ENCODE measurements around the gene EML6. TPM values are rescaled to one million over a fixed set of nuclear protein-coding genes. Genes with fewer than 3 reads are reported as not detected.

EML6 gene
- total and polyA plus RNA-seq, 5 donors from 2014 or later = 0.06 to 0.59 (median 0.33) TPM; not detected in 1

DNA sequence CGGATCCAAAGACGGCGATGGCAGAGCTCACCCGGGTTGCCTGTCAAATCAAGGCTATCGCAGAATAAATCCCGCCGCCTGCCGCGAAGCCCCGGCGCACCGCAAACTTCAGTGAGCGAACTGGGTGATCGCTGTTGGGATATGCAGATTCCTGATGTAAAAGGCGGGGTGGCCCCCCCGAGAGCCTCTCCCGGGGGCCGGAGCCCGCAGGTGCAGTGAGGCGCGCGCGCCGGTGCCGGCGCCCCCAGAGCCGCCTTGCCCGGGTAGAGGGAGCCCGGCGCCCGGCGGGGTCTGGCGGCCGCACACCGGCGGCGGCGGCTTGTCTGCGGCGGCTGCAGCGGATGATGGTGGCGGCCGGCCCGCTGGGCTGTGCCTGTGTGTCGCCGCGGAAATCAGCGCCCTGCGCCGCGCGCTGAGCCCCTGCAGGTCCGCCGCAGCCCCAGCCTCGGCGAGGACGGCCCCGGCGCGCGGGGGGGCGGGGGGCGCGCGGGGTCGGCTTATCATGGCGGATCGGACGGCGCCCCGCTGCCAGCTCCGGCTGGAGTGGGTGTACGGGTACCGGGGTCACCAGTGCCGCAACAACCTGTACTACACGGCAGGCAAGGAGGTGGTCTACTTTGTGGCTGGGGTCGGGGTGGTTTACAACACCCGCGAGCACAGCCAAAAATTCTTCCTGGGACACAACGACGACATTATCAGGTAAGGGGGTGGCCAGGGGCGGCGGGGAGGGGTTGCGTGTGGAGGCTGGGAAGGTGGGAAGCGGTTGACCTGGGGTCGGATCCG, 1.3 kb downstream of the EML6 start:
- Histone ChIP-seq H3K27ac (ENCODE audit: insufficient read depth, low read length, poor library complexity, severe bottlenecking) (no peak overlapping the region), H3K4me3 (ENCODE audit: low read depth, low read length) (peak overlapping the region; percentile 94), H3K27me3 (ENCODE audit: control insufficient read depth, insufficient read depth, low read length) (peaks cover 29% of the 10 kb centered on the region), H3K9me3 (ENCODE audit: control insufficient read depth in 2 of 2, low read length in 2 of 2) (no peaks in the 10 kb centered on the region), H3K4me1 (ENCODE audit: control insufficient read depth, insufficient read depth, low read length, poor library complexity, severe bottlenecking) (peaks cover 22% of the 10 kb centered on the region), H3K36me3 (ENCODE audit: control insufficient read depth, insufficient read depth, low read length) (no peaks in the 10 kb centered on the region)
- Mint-ChIP-seq H3K27me3 (peaks cover 54% of the 10 kb centered on the region), H3K36me3 (no peaks in the 10 kb centered on the region), H3K4me1 (peaks cover 4 to 21% (median 11%) of the 10 kb centered on the region in 4 donors), H3K9me3 (peaks cover 0 to 2% (median 0%) of the 10 kb centered on the region in 7 donors), H3K4me3 (peak overlapping the region; percentile 89 to 97 (median 92)), H3K27ac (peak overlapping the region in 2 of 3 donors; percentile 5 to 86)
- DNase-seq (peak; percentile 27 to 43 (median 38)), ATAC-seq (ENCODE audit: low read depth in 2 of 2) (no peak)

DNA sequence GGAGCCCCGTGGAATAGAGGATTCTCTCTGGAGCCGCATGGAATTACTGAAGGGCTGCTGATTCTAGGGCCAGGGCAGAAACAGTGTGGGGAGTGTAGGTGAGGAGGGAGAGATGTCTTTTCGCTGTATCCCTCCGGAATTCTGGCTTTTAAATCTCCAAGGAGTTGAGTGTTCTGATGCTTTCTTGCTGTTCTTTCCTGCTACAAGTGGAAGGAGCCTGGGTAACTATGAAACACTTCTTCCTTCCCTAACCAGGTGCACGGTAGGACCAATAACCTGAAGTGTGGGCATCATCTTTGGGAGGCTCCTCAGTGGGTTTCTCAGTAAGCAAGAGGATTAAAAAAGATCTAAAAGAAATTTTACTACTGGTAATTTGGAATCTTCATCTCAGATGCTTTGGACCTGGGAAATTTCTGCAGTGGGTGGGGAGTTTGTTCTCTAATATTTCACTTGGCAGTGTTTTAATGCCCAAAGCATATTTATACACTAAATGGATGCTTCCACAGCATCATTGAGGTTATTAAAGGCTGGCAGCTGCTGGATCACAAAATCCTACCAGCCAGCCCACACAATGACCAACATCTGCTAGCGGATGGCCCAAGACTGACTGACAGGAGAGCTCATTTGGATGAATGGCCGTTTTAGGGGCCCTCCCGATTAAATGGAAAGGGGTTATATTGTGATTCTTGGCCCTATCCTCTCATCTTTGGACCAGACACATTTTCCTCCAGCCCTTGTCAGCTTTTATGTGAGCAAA, 2.1 kb downstream of the EML6 start:
- Mint-ChIP-seq H3K27me3 (peaks cover 54% of the 10 kb centered on the region), H3K4me1 (peaks cover 4 to 21% (median 11%) of the 10 kb centered on the region in 4 donors), H3K27ac (peak overlapping the region in 1 of 3 donors; percentile 86), H3K4me3 (peak overlapping the region; percentile 82 to 91 (median 85)), H3K36me3 (no peaks in the 10 kb centered on the region), H3K9me3 (no peaks in the 10 kb centered on the region)
- Histone ChIP-seq H3K36me3 (ENCODE audit: control insufficient read depth, insufficient read depth, low read length) (no peaks in the 10 kb centered on the region), H3K9me3 (ENCODE audit: control insufficient read depth in 2 of 2, low read length in 2 of 2) (no peaks in the 10 kb centered on the region), H3K27ac (ENCODE audit: insufficient read depth, low read length, poor library complexity, severe bottlenecking) (no peak overlapping the region), H3K4me1 (ENCODE audit: control insufficient read depth, insufficient read depth, low read length, poor library complexity, severe bottlenecking) (peaks cover 22% of the 10 kb centered on the region), H3K27me3 (ENCODE audit: control insufficient read depth, insufficient read depth, low read length) (peaks cover 29% of the 10 kb centered on the region), H3K4me3 (ENCODE audit: low read depth, low read length) (no peak overlapping the region)
- DNase-seq (no peak), ATAC-seq (ENCODE audit: low read depth in 2 of 2) (no peak)

DNA sequence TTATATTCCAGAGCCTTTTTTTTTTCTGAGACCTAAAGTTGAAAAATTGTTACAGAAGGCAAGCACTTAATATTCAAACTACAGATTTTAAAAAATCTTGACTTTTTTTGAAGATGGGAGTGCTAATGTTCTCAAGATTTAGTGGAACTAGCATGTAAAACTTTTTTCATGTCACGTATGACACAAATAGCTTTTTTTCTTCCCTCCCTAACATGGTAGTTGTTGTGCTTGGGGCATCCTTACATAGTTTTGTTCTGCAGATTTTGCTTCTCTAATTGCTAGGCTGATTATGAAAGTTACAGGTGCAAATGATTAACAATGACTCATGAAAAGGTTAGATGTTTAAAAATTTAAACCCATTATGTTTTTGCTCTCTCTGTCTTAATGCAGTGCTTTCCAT, 3.0 kb downstream of the EML6 start:
- peaks cover 29% of the 10 kb centered on the region for H3K27me3 ChIP-seq (ENCODE audit: control insufficient read depth, insufficient read depth, low read length)
- H3K4me3 ChIP-seq (ENCODE audit: low read depth, low read length) = no peak overlapping the region
- Mint-ChIP-seq H3K36me3 (no peaks in the 10 kb centered on the region), H3K4me3 (peak overlapping the region in 1 of 4 donors; percentile 84), H3K27ac (no peak overlapping the region), H3K9me3 (peaks cover 0 to 2% (median 0%) of the 10 kb centered on the region in 7 donors), H3K4me1 (peaks cover 4 to 21% (median 11%) of the 10 kb centered on the region in 4 donors), H3K27me3 (peaks cover 57% of the 10 kb centered on the region)
- no peak for ATAC-seq (ENCODE audit: low read depth in 2 of 2)
- no peak overlapping the region for H3K27ac ChIP-seq (ENCODE audit: insufficient read depth, low read length, poor library complexity, severe bottlenecking)
- H3K9me3 ChIP-seq (ENCODE audit: control insufficient read depth in 2 of 2, low read length in 2 of 2) = no peaks in the 10 kb centered on the region
- no peak for DNase-seq
- no peaks in the 10 kb centered on the region for H3K36me3 ChIP-seq (ENCODE audit: control insufficient read depth, insufficient read depth, low read length)
- H3K4me1 ChIP-seq (ENCODE audit: control insufficient read depth, insufficient read depth, low read length, poor library complexity, severe bottlenecking) = peaks cover 22% of the 10 kb centered on the region

DNA sequence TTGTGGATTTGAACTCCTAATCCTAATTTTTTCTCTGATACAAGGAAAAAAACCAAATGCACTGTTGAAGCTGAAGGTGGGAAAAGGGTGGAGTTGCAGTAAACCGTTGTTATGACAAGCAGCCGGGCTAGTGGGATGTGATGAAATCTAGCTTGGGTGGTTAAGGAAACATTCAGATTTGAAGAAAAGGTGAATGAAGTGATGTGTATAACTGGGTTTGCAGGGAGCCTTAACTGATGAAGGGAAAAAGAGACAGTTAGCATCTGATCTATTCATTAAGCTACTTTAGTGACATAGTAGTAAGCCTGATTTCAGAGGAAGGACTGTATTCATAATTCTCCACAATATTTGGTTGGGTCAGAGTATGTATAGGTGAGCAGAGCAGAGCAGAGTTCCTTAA, 3.5 kb downstream of the EML6 start:
- H3K4me3 ChIP-seq (ENCODE audit: low read depth, low read length) = no peak overlapping the region
- DNase-seq (no peak), ATAC-seq (ENCODE audit: low read depth in 2 of 2) (no peak)
- no peaks in the 10 kb centered on the region for H3K9me3 ChIP-seq (ENCODE audit: control insufficient read depth in 2 of 2, low read length in 2 of 2)
- no peaks in the 10 kb centered on the region for H3K36me3 Mint-ChIP-seq
- no peaks in the 10 kb centered on the region for H3K36me3 ChIP-seq (ENCODE audit: control insufficient read depth, insufficient read depth, low read length)
- H3K9me3 Mint-ChIP-seq = peaks cover 0 to 2% (median 0%) of the 10 kb centered on the region in 7 donors
- H3K27ac ChIP-seq (ENCODE audit: insufficient read depth, low read length, poor library complexity, severe bottlenecking) = no peak overlapping the region
- H3K27me3 Mint-ChIP-seq = peaks cover 57% of the 10 kb centered on the region
- peaks cover 22% of the 10 kb centered on the region for H3K4me1 ChIP-seq (ENCODE audit: control insufficient read depth, insufficient read depth, low read length, poor library complexity, severe bottlenecking)
- H3K4me3 Mint-ChIP-seq = peak overlapping the region in 1 of 4 donors; percentile 3
- no peak overlapping the region for H3K27ac Mint-ChIP-seq
- H3K27me3 ChIP-seq (ENCODE audit: control insufficient read depth, insufficient read depth, low read length) = peaks cover 29% of the 10 kb centered on the region
- H3K4me1 Mint-ChIP-seq = peaks cover 4 to 21% (median 11%) of the 10 kb centered on the region in 4 donors

DNA sequence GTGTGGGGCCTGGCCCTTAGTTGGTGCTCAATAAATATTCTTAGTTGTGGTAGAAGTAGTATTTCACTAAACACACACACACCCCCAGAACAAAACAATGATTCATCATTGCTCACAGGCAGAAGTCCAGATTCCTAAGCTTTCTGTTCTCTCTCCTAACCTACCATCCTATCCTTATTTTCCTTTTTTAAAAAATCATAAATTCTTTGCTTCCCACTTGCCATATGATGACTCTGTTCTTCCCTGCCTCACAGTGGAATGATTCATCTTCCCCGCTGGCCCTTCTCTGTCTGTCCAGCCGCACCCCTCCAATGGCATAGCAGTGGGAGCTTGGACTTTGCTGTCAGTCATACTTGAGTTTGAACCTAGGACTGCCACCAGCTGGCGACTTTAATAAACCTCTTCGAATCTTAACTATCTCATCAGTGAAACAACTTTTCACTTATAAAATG, 5.2 kb downstream of the EML6 start:
- H3K4me3 ChIP-seq (ENCODE audit: low read depth, low read length) = no peak overlapping the region
- peaks cover 34% of the 10 kb centered on the region for H3K27me3 ChIP-seq (ENCODE audit: control insufficient read depth, insufficient read depth, low read length)
- Mint-ChIP-seq H3K27ac (peak overlapping the region in 1 of 3 donors; percentile 57), H3K4me3 (no peak overlapping the region), H3K9me3 (peaks cover 0 to 4% (median 0%) of the 10 kb centered on the region in 7 donors), H3K4me1 (peaks cover 4 to 16% (median 7%) of the 10 kb centered on the region in 4 donors), H3K27me3 (peaks cover 50% of the 10 kb centered on the region), H3K36me3 (no peaks in the 10 kb centered on the region)
- no peak overlapping the region for H3K27ac ChIP-seq (ENCODE audit: insufficient read depth, low read length, poor library complexity, severe bottlenecking)
- H3K36me3 ChIP-seq (ENCODE audit: control insufficient read depth, insufficient read depth, low read length) = no peaks in the 10 kb centered on the region
- no peaks in the 10 kb centered on the region for H3K9me3 ChIP-seq (ENCODE audit: control insufficient read depth in 2 of 2, low read length in 2 of 2)
- H3K4me1 ChIP-seq (ENCODE audit: control insufficient read depth, insufficient read depth, low read length, poor library complexity, severe bottlenecking) = peaks cover 16% of the 10 kb centered on the region
- no peak for ATAC-seq (ENCODE audit: low read depth in 2 of 2)
- DNase-seq = no peak

DNA sequence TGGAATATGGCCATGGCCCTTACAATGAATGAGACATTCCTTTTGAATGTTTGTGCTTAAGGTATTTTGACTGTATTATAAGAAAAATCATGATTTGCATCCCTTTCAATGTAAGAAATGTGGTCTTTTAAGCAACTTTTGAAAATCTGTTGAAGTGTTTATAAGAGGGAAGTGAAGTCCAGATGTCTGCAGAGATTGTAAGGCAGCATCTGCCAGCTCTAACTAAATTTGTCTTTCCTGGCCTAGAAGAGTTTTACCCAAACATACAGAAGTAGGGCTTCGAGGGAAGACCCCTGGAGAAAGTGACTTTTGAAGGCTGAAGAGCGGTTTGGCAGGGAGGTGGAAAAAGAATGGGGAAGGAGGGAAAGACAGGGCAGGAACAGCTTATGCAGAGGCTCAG, 12.2 kb downstream of the EML6 start:
- Histone ChIP-seq H3K4me1 (ENCODE audit: control insufficient read depth, insufficient read depth, low read length, poor library complexity, severe bottlenecking) (no peaks in the 10 kb centered on the region), H3K9me3 (ENCODE audit: control insufficient read depth in 2 of 2, low read length in 2 of 2) (no peaks in the 10 kb centered on the region), H3K27ac (ENCODE audit: insufficient read depth, low read length, poor library complexity, severe bottlenecking) (no peak overlapping the region), H3K36me3 (ENCODE audit: control insufficient read depth, insufficient read depth, low read length) (no peaks in the 10 kb centered on the region), H3K27me3 (ENCODE audit: control insufficient read depth, insufficient read depth, low read length) (peaks cover 9% of the 10 kb centered on the region), H3K4me3 (ENCODE audit: low read depth, low read length) (no peak overlapping the region)
- Mint-ChIP-seq H3K36me3 (no peaks in the 10 kb centered on the region), H3K27ac (no peak overlapping the region), H3K9me3 (peaks cover 0 to 4% (median 0%) of the 10 kb centered on the region in 7 donors), H3K27me3 (peaks cover 8% of the 10 kb centered on the region), H3K4me3 (no peak overlapping the region), H3K4me1 (no peaks in the 10 kb centered on the region)
- ATAC-seq (ENCODE audit: low read depth in 2 of 2) = no peak
- DNase-seq = no peak

DNA sequence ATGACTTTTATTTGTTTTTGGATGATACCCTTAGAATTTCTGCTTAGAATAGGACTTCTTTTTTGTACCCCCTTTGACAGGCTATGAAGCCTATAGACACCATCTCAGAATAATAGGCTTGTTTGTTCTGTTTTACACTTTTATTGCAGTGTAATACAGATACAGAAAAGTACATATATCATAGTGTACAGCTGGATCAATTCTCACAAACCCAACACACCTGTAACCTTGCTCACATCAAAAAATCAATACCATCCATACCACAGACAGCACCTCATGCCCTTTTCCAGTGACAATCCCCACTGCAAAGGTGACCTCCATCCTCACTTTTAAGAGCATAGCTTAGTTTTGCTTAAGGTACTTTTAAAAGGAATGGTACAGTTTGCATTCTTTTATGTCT, 14.8 kb downstream of the EML6 start:
- peaks cover 10% of the 10 kb centered on the region for H3K27me3 Mint-ChIP-seq
- Histone ChIP-seq H3K27me3 (ENCODE audit: control insufficient read depth, insufficient read depth, low read length) (peaks cover 10% of the 10 kb centered on the region), H3K27ac (ENCODE audit: insufficient read depth, low read length, poor library complexity, severe bottlenecking) (no peak overlapping the region), H3K4me3 (ENCODE audit: low read depth, low read length) (no peak overlapping the region), H3K4me1 (ENCODE audit: control insufficient read depth, insufficient read depth, low read length, poor library complexity, severe bottlenecking) (no peaks in the 10 kb centered on the region), H3K9me3 (ENCODE audit: control insufficient read depth in 2 of 2, low read length in 2 of 2) (no peaks in the 10 kb centered on the region), H3K36me3 (ENCODE audit: control insufficient read depth, insufficient read depth, low read length) (no peaks in the 10 kb centered on the region)
- no peaks in the 10 kb centered on the region for H3K36me3 Mint-ChIP-seq
- H3K4me1 Mint-ChIP-seq = no peaks in the 10 kb centered on the region
- DNase-seq (no peak), ATAC-seq (ENCODE audit: low read depth in 2 of 2) (no peak)
- no peak overlapping the region for H3K4me3 Mint-ChIP-seq
- H3K27ac Mint-ChIP-seq = no peak overlapping the region
- peaks cover 0 to 2% (median 0%) of the 10 kb centered on the region in 7 donors for H3K9me3 Mint-ChIP-seq
